Liver (tissue), 9 donors: Measurements from ENCODE around the gene LPP. TPM values are rescaled to one million over a fixed set of nuclear protein-coding genes. Genes with fewer than 3 reads are reported as not detected.

Experiments
- DNase-seq: peaks from one replicate; pipeline ENCODE4 v3.0.0-alpha.2; 2017; ENCODE audit warnings: low spot score
- H3K27ac ChIP-seq, 2 donors: one replicate each; pipeline ENCODE4 v1.7.0; 2013; ENCODE audit warnings: inconsistent platforms in 2 of 2, low read length in 2 of 2, control low read depth in 1 of 2, low read depth in 1 of 2, mild to moderate bottlenecking in 1 of 2
- H3K27me3 ChIP-seq, 4 donors: one replicate each; pipeline versions ENCODE4 v1.6.1 to v1.7.0; 2013; ENCODE audit warnings: low read length in 3 of 4, inconsistent platforms in 1 of 4, mild to moderate bottlenecking in 1 of 4, moderate library complexity in 1 of 4; ENCODE audit not compliant: control insufficient read depth in 4 of 4, insufficient read depth in 4 of 4
- H3K36me3 ChIP-seq, 4 donors: one replicate each; pipeline versions ENCODE4 v1.6.1 to v1.7.0; 2013; ENCODE audit warnings: low read length in 3 of 4, mild to moderate bottlenecking in 3 of 4, low read depth in 1 of 4, moderate library complexity in 1 of 4; ENCODE audit not compliant: control insufficient read depth in 4 of 4, insufficient read depth in 3 of 4
- H3K4me1 ChIP-seq, 4 donors: one replicate each; pipeline versions ENCODE4 v1.6.1 to v1.7.0; 2013; ENCODE audit warnings: low read length in 3 of 4, mild to moderate bottlenecking in 3 of 4, moderate library complexity in 1 of 4; ENCODE audit not compliant: control insufficient read depth in 4 of 4, insufficient read depth in 4 of 4
- H3K4me3 ChIP-seq, 3 donors: one replicate each; pipeline versions ENCODE4 v1.6.1 to v1.7.0; 2013; ENCODE audit warnings: low read length in 3 of 3, control low read depth in 1 of 3, low read depth in 1 of 3, mild to moderate bottlenecking in 1 of 3
- H3K9ac ChIP-seq, 2 donors: one replicate each; pipeline ENCODE4 v1.7.0; 2013; ENCODE audit warnings: low read length in 2 of 2, mild to moderate bottlenecking in 2 of 2, moderate library complexity in 2 of 2, control low read depth in 1 of 2, low read depth in 1 of 2
- H3K9me3 ChIP-seq, 4 donors: one replicate each; pipeline versions ENCODE4 v1.6.1 to v1.7.0; 2013; ENCODE audit warnings: low read length in 3 of 4; ENCODE audit not compliant: control insufficient read depth in 4 of 4
- EGR1 ChIP-seq, 2 donors: IDR thresholded peaks; 2 replicates each; pipeline ENCODE4 v1.6.1; 2016 to 2018; ENCODE audit warnings: antibody characterized with exemption in 2 of 2, low read depth in 2 of 2
- FOXA1 ChIP-seq: IDR thresholded peaks from 2 replicates; pipeline ENCODE4 v1.6.1; 2016; ENCODE audit warnings: antibody characterized with exemption
- FOXA2 ChIP-seq: IDR thresholded peaks from 2 replicates; pipeline ENCODE4 v1.6.1; 2016; ENCODE audit warnings: antibody characterized with exemption
- HNF4A ChIP-seq, 2 donors: conservative IDR thresholded peaks; 2 replicates each; pipeline ENCODE4 v1.6.1; 2016; ENCODE audit warnings: antibody characterized with exemption in 2 of 2, mild to moderate bottlenecking in 2 of 2
- HNF4G ChIP-seq: IDR thresholded peaks from 2 replicates; pipeline ENCODE4 v1.6.1; 2016; ENCODE audit warnings: antibody characterized with exemption
- JUND ChIP-seq, 2 donors: IDR thresholded peaks; 2 replicates each; pipeline ENCODE4 v1.6.1; 2016; ENCODE audit warnings: antibody characterized with exemption in 2 of 2
- RAD21 ChIP-seq, 2 donors: IDR thresholded peaks; 2 replicates each; pipeline ENCODE4 v1.6.1; 2016; ENCODE audit warnings: antibody characterized with exemption in 2 of 2, mild to moderate bottlenecking in 2 of 2
- RXRA ChIP-seq, 2 donors: IDR thresholded peaks; 2 replicates each; pipeline ENCODE4 v1.6.1; 2017 to 2018; ENCODE audit warnings: antibody characterized with exemption in 2 of 2, mild to moderate bottlenecking in 1 of 2
- SP1 ChIP-seq: IDR thresholded peaks from 2 replicates; pipeline ENCODE4 v1.6.1; 2018; ENCODE audit warnings: antibody characterized with exemption, mild to moderate bottlenecking
- TAF1 ChIP-seq: conservative IDR thresholded peaks from 2 replicates; pipeline ENCODE4 v1.6.1; 2016; ENCODE audit warnings: antibody characterized with exemption, mild to moderate bottlenecking
- YY1 ChIP-seq: IDR thresholded peaks from 2 replicates; pipeline ENCODE4 v1.6.1; 2016; ENCODE audit warnings: antibody characterized with exemption, mild to moderate bottlenecking
- WGBS: extraction: QIAGEN DNeasy Blood & Tissue Kit; methylation state at CpG from one replicate; pipeline ENCODE4 v1.1.7; 2013; 5-methylcytosine and 5-hydroxymethylcytosine counted together
- polyA plus RNA-seq, 2 donors: library from polyadenylated mRNA; stranded (reverse) in 1 of 2; unstranded in 1 of 2; fragments of 200-250 nt in 1 of 2; fragments of >200 nt in 1 of 2; fragmentation: Nextera tagmentation in 1 of 2; extraction: Ambion mirVana in 1 of 2; gene quantifications; one replicate each; pipeline versions ENCODE4 v1.2.1 to v1.2.3, GENCODE V29; 2013 to 2015
- total RNA-seq, 2 donors: library from RNA; depleted of rRNA; stranded (reverse); fragments of >200 nt; gene quantifications; one replicate each; pipeline ENCODE4 v1.2.3, GENCODE V29; 2014
- TF ChIP-seq, protein P1 (sequence below): IDR thresholded peaks from 2 replicates; pipeline ENCODE4 v1.6.1; 2016; ENCODE audit warnings: antibody characterized with exemption, mild to moderate bottlenecking
- TF ChIP-seq, protein P2 (sequence below): IDR thresholded peaks from 2 replicates; pipeline ENCODE4 v1.6.1; 2016; ENCODE audit warnings: antibody characterized with exemption
- TF ChIP-seq, protein P3 (sequence below): fragments of 150-350 bp; IDR thresholded peaks from 2 replicates; pipeline ENCODE4 v1.5.1; 2017; ENCODE audit warnings: improper control_type of control experiment, low read depth, low read length; ENCODE audit not compliant: missing input control
- donor health status: healthy.
- donor health status: healthy.
- donor health status: healthy.
- donor health status: healthy.
- donor health status: healthy.

The LPP gene
- total and polyA plus RNA-seq, 4 donors, result 3.3 to 53.7 (median 28.2) TPM

DNA sequence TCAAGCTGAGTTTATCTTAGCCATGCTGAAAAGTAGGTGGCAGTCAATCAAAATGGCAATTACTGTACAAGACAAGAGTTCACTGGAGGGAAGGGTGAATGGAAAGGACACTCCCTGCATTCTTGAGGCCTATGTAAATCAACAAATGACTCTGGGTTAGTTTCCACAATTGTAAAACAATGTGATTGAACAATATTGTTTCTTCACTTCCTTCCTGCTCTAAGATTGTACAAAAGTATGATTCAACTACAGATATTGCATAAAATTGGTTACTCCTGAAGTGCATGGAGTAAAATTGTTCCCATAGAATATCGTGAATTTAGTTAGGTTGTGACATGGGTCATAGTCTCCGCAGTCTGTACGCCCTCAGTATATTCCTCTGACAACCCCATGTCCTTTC is 277.6 kb downstream of the LPP start:
- DNase-seq, result no peak
- H3K4me1 ChIP-seq, result peaks cover 0 to 21% (median 15%) of the 10 kb centered on the region in 4 donors
- no peak overlapping the region for H3K4me3 ChIP-seq
- no peaks in the 10 kb centered on the region for H3K9me3 ChIP-seq
- 82% methylated on average over 3 of the region's 3 CpGs for WGBS
- H3K9ac ChIP-seq, result no peak overlapping the region
- H3K36me3 ChIP-seq, result no peaks in the 10 kb centered on the region
- H3K27me3 ChIP-seq, result no peaks in the 10 kb centered on the region
- no peak overlapping the region for H3K27ac ChIP-seq
- TF ChIP-seq HNF4A (conservative IDR thresholded peaks at IDR 0.05) (no peak), SP1 (no peak), EGR1 (IDR thresholded peaks at IDR 0.05; ENCODE audit: low read depth in 2 of 2) (no peak), RXRA (IDR thresholded peaks at IDR 0.05) (no peak), FOXA1 (no peak), YY1 (no peak), RAD21 (IDR thresholded peaks at IDR 0.05) (no peak), JUND (IDR thresholded peaks at IDR 0.05) (no peak), FOXA2 (no peak), TAF1 (no peak), HNF4G (no peak)
- TF ChIP-seq, protein P1, sequence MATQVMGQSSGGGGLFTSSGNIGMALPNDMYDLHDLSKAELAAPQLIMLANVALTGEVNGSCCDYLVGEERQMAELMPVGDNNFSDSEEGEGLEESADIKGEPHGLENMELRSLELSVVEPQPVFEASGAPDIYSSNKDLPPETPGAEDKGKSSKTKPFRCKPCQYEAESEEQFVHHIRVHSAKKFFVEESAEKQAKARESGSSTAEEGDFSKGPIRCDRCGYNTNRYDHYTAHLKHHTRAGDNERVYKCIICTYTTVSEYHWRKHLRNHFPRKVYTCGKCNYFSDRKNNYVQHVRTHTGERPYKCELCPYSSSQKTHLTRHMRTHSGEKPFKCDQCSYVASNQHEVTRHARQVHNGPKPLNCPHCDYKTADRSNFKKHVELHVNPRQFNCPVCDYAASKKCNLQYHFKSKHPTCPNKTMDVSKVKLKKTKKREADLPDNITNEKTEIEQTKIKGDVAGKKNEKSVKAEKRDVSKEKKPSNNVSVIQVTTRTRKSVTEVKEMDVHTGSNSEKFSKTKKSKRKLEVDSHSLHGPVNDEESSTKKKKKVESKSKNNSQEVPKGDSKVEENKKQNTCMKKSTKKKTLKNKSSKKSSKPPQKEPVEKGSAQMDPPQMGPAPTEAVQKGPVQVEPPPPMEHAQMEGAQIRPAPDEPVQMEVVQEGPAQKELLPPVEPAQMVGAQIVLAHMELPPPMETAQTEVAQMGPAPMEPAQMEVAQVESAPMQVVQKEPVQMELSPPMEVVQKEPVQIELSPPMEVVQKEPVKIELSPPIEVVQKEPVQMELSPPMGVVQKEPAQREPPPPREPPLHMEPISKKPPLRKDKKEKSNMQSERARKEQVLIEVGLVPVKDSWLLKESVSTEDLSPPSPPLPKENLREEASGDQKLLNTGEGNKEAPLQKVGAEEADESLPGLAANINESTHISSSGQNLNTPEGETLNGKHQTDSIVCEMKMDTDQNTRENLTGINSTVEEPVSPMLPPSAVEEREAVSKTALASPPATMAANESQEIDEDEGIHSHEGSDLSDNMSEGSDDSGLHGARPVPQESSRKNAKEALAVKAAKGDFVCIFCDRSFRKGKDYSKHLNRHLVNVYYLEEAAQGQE, result no peak

DNA sequence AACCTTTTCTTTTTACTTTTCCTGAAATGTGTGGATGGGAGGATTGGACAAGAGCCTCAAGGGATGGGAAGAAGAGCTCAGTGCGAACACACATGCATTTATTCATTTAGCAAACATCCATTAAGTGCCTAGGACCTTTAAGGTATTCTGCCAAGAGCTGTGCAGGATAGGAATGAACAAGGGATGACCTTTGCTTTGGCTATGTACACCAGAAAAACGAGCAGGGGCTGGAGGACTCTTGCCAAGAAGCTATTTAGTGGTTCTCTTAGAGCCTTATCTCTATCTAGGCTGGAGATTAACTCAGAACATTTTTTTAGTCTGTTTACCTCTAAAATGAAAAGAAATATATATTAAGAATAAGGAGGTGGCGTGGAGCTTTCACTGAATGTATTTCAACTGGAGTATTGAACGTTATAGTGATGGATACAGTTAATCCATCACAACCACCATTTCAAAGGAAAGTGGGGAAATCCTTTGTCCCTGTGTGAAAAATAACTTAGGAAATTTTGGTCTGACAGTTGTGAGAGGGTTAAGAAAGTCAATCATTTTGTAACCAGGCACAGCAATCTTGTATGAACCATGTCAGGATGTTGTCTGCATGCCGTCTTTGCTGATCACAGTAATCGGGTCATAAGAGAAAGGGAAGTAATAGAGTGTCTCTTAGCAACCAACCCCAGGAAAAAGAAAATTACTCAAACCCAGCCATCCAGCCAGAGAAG is 279.0 kb downstream of the LPP start:
- H3K27ac ChIP-seq, result peak overlapping the region; percentile 34 to 63
- no peak for DNase-seq

More for the DNA sequence above, 279.0 kb downstream of the LPP start:
- peaks cover 0 to 21% (median 15%) of the 10 kb centered on the region in 4 donors for H3K4me1 ChIP-seq
- peak; percentile 25 for TF ChIP-seq SP1
- TF ChIP-seq TAF1, result no peak
- peak; percentile 48 to 67 for TF ChIP-seq RXRA (IDR thresholded peaks at IDR 0.05)
- TF ChIP-seq, protein P2, sequence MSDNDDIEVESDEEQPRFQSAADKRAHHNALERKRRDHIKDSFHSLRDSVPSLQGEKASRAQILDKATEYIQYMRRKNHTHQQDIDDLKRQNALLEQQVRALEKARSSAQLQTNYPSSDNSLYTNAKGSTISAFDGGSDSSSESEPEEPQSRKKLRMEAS, result no peak
- TF ChIP-seq HNF4G, result peak; percentile 40
- TF ChIP-seq YY1, result peak; percentile 57
- TF ChIP-seq, protein P3, sequence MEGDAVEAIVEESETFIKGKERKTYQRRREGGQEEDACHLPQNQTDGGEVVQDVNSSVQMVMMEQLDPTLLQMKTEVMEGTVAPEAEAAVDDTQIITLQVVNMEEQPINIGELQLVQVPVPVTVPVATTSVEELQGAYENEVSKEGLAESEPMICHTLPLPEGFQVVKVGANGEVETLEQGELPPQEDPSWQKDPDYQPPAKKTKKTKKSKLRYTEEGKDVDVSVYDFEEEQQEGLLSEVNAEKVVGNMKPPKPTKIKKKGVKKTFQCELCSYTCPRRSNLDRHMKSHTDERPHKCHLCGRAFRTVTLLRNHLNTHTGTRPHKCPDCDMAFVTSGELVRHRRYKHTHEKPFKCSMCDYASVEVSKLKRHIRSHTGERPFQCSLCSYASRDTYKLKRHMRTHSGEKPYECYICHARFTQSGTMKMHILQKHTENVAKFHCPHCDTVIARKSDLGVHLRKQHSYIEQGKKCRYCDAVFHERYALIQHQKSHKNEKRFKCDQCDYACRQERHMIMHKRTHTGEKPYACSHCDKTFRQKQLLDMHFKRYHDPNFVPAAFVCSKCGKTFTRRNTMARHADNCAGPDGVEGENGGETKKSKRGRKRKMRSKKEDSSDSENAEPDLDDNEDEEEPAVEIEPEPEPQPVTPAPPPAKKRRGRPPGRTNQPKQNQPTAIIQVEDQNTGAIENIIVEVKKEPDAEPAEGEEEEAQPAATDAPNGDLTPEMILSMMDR, result no peak
- peak; percentile 61 to 78 for TF ChIP-seq HNF4A (conservative IDR thresholded peaks at IDR 0.05)
- TF ChIP-seq FOXA1, result peak; percentile 34
- TF ChIP-seq, protein P1, result peak; percentile 29
- TF ChIP-seq RAD21 (IDR thresholded peaks at IDR 0.05), result peak; percentile 27 to 60
- TF ChIP-seq JUND (IDR thresholded peaks at IDR 0.05), result peak in 1 of 2 donors; percentile 28
- peak; percentile 69 for TF ChIP-seq FOXA2
- peak overlapping the region in 1 of 3 donors; percentile 16 for H3K4me3 ChIP-seq
- H3K36me3 ChIP-seq, result no peaks in the 10 kb centered on the region
- peak overlapping the region in 1 of 2 donors; percentile 56 for H3K9ac ChIP-seq
- H3K27me3 ChIP-seq, result no peaks in the 10 kb centered on the region
- 15% methylated on average over 6 of the region's 6 CpGs for WGBS
- H3K9me3 ChIP-seq, result no peaks in the 10 kb centered on the region
